HL-60 (cell line): Measurements from ENCODE around the gene MGAT5.

Experiments
- DNase-seq, 2 experiments: peaks; one replicate each; pipeline ENCODE4 v3.0.0-alpha.2; 2010 to 2020; ENCODE audit warnings: low read depth in 1 of 2, low spot score in 1 of 2
- H3K27ac ChIP-seq: fragments of 250-450 bp; sonication (Bioruptor Pico); replicated peaks from 2 replicates; pipeline ENCODE4 v1.5.1; 2020; ENCODE audit warnings: mild to moderate bottlenecking, moderate library complexity
- H3K27me3 ChIP-seq: fragments of 250-450 bp; sonication (Bioruptor Pico); 2 replicates; pipeline ENCODE4 v1.5.1; 2021; ENCODE audit warnings: mild to moderate bottlenecking, moderate library complexity; ENCODE audit not compliant: insufficient read depth, poor library complexity, severe bottlenecking
- H3K4me3 ChIP-seq: replicated peaks from 2 replicates; pipeline ENCODE4 v1.5.1; 2011; ENCODE audit warnings: mild to moderate bottlenecking, control low read depth, low read length; ENCODE audit not compliant: insufficient read depth
- GABPA ChIP-seq: IDR thresholded peaks from 2 replicates; pipeline ENCODE4 v1.6.1; 2012; ENCODE audit warnings: low read depth
- POLR2AphosphoS5 ChIP-seq: IDR thresholded peaks from 2 replicates; pipeline ENCODE4 v1.6.1; 2012; ENCODE audit warnings: low read depth
- SPI1 ChIP-seq: IDR thresholded peaks from 2 replicates; pipeline ENCODE4 v1.6.1; 2012; ENCODE audit warnings: low read depth, mild to moderate bottlenecking, borderline replicate concordance
- TF ChIP-seq, protein P1 (sequence below): IDR thresholded peaks from 2 replicates; pipeline ENCODE4 v1.6.1; 2012; ENCODE audit warnings: low read depth; ENCODE audit not compliant: insufficient replicate concordance
- TF ChIP-seq, protein P2 (sequence below): IDR thresholded peaks from one replicate; pipeline ENCODE4 v1.5.1; 2011; ENCODE audit warnings: low read length, control low read depth, inconsistent platforms; ENCODE audit not compliant: insufficient read depth

The MGAT5 gene

DNA sequence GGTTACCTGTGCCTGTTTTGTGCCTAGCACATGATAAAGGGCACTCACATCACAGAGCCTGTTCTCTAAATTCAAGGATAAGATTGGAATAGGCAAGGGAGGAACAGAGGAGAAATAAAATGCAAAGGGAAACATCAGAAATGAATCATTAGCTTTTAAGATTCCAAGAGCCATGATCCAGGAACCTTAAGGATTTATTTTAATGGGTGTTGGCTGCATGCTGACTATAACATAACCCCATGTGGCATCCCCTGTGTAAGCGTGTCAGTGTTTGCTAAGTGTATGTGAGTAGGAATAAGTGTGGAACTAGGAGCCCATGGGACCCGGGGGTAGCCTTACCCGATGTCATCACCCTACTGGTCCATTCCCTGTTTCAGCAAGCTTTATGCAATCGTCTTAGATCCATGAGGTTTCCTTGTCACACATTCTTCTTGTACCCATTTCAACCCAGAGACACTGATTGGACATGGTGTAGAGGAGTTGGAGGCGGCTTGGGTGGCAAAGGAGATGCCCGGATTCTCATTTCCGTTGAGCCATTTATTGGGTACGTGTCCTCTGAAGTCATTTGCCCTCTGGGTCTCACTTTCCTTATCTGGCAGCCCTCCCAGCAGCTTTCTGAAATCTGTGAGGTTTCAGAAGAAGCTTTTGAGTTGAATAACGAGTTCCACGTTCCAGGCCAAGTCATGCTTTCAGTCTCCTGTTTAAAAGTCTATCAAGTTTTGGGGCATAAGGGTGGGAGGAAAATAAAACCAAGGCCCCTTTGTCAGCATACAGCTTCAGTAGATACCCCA lies 117.0 kb downstream of the MGAT5 start:
- H3K4me3 ChIP-seq, result no peak overlapping the region
- no peaks in the 10 kb centered on the region for H3K27me3 ChIP-seq
- DNase-seq, result no peak
- TF ChIP-seq SPI1 (no peak), GABPA (no peak), POLR2AphosphoS5 (no peak)
- TF ChIP-seq, protein P1, sequence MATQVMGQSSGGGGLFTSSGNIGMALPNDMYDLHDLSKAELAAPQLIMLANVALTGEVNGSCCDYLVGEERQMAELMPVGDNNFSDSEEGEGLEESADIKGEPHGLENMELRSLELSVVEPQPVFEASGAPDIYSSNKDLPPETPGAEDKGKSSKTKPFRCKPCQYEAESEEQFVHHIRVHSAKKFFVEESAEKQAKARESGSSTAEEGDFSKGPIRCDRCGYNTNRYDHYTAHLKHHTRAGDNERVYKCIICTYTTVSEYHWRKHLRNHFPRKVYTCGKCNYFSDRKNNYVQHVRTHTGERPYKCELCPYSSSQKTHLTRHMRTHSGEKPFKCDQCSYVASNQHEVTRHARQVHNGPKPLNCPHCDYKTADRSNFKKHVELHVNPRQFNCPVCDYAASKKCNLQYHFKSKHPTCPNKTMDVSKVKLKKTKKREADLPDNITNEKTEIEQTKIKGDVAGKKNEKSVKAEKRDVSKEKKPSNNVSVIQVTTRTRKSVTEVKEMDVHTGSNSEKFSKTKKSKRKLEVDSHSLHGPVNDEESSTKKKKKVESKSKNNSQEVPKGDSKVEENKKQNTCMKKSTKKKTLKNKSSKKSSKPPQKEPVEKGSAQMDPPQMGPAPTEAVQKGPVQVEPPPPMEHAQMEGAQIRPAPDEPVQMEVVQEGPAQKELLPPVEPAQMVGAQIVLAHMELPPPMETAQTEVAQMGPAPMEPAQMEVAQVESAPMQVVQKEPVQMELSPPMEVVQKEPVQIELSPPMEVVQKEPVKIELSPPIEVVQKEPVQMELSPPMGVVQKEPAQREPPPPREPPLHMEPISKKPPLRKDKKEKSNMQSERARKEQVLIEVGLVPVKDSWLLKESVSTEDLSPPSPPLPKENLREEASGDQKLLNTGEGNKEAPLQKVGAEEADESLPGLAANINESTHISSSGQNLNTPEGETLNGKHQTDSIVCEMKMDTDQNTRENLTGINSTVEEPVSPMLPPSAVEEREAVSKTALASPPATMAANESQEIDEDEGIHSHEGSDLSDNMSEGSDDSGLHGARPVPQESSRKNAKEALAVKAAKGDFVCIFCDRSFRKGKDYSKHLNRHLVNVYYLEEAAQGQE, result no peak
- TF ChIP-seq, protein P2, sequence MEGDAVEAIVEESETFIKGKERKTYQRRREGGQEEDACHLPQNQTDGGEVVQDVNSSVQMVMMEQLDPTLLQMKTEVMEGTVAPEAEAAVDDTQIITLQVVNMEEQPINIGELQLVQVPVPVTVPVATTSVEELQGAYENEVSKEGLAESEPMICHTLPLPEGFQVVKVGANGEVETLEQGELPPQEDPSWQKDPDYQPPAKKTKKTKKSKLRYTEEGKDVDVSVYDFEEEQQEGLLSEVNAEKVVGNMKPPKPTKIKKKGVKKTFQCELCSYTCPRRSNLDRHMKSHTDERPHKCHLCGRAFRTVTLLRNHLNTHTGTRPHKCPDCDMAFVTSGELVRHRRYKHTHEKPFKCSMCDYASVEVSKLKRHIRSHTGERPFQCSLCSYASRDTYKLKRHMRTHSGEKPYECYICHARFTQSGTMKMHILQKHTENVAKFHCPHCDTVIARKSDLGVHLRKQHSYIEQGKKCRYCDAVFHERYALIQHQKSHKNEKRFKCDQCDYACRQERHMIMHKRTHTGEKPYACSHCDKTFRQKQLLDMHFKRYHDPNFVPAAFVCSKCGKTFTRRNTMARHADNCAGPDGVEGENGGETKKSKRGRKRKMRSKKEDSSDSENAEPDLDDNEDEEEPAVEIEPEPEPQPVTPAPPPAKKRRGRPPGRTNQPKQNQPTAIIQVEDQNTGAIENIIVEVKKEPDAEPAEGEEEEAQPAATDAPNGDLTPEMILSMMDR, result no peak
- no peak overlapping the region for H3K27ac ChIP-seq

DNA sequence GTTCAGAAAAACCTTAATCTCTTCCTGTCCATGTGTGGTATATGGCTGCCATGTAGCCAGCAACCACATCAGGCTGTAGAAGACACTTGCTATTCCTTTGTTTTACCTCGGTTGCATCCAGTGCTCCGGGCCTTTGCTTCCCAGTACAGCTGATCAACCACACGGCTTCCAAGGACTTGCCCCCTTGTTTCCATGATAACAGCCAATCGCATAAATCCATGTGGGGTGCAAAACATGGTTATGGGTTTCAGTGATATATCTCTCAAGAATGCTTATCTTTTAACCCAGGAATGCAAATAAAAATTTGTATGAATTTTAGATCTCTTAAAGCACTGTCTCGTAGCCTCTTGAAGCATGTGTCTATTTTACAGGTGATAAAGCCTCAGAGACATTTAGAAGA lies 118.3 kb downstream of the MGAT5 start:
- Histone ChIP-seq H3K27me3 (no peaks in the 10 kb centered on the region), H3K4me3 (no peak overlapping the region), H3K27ac (no peak overlapping the region)
- TF ChIP-seq POLR2AphosphoS5, result no peak
- DNase-seq, result no peak

DNA sequence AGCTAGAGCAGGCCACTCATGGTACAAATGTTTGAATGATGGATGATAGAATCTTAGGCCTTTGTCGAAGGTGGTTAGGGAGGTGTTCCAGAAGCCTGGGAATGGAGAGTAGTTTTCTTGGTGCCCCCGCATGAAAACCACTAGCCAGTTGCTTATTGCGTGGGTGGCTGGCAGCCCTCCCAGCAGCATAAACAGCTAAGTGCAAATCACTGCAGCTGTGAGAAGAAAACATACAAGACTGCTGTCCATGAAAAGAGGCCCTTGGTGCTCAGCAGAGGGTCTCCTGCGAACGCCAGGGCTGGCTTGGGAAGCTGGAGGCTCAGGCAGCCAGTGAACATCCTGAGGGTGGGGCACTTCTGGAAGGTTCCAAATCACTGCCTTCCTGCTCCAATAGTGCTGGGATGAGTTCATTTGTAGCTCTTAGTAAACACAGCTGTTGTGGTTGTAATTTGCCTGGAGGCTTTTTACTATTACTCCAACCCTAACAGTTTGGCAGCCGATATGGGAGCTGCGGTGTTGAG lies 118.8 kb downstream of the MGAT5 start:
- TF ChIP-seq GABPA (no peak), SPI1 (no peak), POLR2AphosphoS5 (no peak)
- TF ChIP-seq, protein P2, result no peak
- TF ChIP-seq, protein P1, result no peak
- no peak for DNase-seq
- H3K27me3 ChIP-seq, result no peaks in the 10 kb centered on the region
- no peak overlapping the region for H3K27ac ChIP-seq
- no peak overlapping the region for H3K4me3 ChIP-seq

DNA sequence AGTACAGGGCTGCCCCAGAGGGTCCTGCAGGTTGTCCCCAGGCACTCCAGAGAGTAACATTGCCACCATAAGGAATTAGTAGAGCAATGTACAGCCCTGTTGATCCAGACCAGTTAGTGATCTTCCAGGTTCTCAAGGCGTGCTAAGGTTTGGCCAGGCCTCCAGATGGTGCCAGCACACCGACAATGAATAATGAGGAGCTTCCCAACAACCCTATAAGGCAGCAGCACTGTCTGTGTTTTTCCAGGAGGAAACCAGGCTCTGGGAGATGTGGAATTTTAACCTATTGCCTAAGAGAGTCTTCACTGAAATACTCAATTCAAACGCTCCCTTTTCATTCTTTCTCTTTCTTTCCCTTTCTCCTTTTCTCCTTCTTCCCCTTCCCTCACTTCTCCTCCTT lies 122.1 kb downstream of the MGAT5 start:
- TF ChIP-seq GABPA, result no peak
- no peaks in the 10 kb centered on the region for H3K27me3 ChIP-seq
- H3K27ac ChIP-seq, result no peak overlapping the region
- no peak for DNase-seq
- no peak overlapping the region for H3K4me3 ChIP-seq

DNA sequence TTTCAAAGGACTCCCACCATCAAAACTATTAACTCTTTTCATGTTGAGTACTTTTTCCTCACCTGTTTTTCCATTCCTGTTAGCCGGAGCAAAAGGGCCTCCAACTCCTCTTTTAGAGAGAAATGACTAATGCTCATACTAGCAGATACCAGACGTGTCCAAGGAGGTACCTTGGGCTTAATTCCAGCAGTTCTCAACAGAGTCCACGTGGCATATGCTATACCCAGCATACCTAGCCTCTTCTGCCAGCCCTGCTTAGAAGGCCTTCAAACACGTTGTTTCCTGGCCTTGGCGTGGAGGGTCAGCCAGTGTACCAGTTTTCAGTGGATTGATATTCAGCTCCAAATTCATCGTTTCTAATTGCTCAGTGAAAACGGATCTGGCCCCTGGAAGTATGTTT lies 123.9 kb downstream of the MGAT5 start:
- Histone ChIP-seq H3K4me3 (no peak overlapping the region), H3K27ac (no peak overlapping the region), H3K27me3 (no peaks in the 10 kb centered on the region)
- TF ChIP-seq, protein P1, result no peak
- no peak for TF ChIP-seq GABPA
- TF ChIP-seq POLR2AphosphoS5, result no peak
- TF ChIP-seq, protein P2, result no peak
- TF ChIP-seq SPI1, result no peak
- no peak for DNase-seq
